ENCODE data around the gene NUDT8. TPM values are rescaled to one million over a fixed set of nuclear protein-coding genes. Genes with fewer than 3 reads are reported as not detected.

NUDT8 gene
- total RNA-seq, 2 donors from 2014 or later: 11.5 to 21.8 TPM

GRCh38 chr11:67609316-67609715 lies 20.4 kb downstream of the NUDT8 start:
- Histone ChIP-seq H3K27me3 (no peaks in the 10 kb centered on the region), H3K4me1 (peaks cover 32% of the 10 kb centered on the region), H3K27ac (no peak overlapping the region), H3K36me3 (replicated peaks in 1 of 2; ENCODE audit: insufficient read depth in 1 of 2, low read depth in 2 of 2) (peaks cover 0 to 16% of the 10 kb centered on the region in 2 donors), H3K4me3 (no peak overlapping the region), H3K9me3 (no peaks in the 10 kb centered on the region)
- intact Hi-C loops (cut with DNase I): no loop called here
- 60 to 88% methylated on average over 1 to 10 of the region's 10 CpGs for WGBS, 2 donors
- DNase-seq: peak in 1 of 4 donors; percentile 12
- TF ChIP-seq CTCF (IDR thresholded peaks at IDR 0.05) (no peak), POLR2A (IDR thresholded peaks at IDR 0.05) (no peak)
- no peak for ATAC-seq

- Histone ChIP-seq H3K27me3 (no peaks in the 10 kb centered on the region), H3K4me1 (peaks cover 24% of the 10 kb centered on the region), H3K9me3 (no peaks in the 10 kb centered on the region), H3K4me3 (no peak overlapping the region), H3K27ac (no peak overlapping the region), H3K36me3 (replicated peaks in 1 of 2; ENCODE audit: insufficient read depth in 1 of 2, low read depth in 2 of 2) (peaks cover 0 to 16% of the 10 kb centered on the region in 2 donors)
- peak in 1 of 4 donors; percentile 13 for DNase-seq
- TF ChIP-seq POLR2A (IDR thresholded peaks at IDR 0.05) (no peak), CTCF (IDR thresholded peaks at IDR 0.05) (no peak)
- ATAC-seq: no peak
- WGBS, 2 donors: 84 to 92% methylated on average over 7 to 8 of the region's 8 CpGs
- intact Hi-C loops (cut with DNase I): no loop called here
These were observed 21.3 kb downstream of the NUDT8 start for GRCh38 chr11:67608486-67608885.

- WGBS, 2 donors: 14 to 19% methylated on average over 9 of the region's 9 CpGs
- H3K9me3 ChIP-seq: no peaks in the 10 kb centered on the region
- H3K4me3 ChIP-seq: peak overlapping the region; percentile 75 to 98
- TF ChIP-seq POLR2A (IDR thresholded peaks at IDR 0.05) (no peak), CTCF (IDR thresholded peaks at IDR 0.05) (no peak)
- intact Hi-C loops (cut with DNase I): no loop called here
- DNase-seq (peak in 1 of 4 donors; percentile 14), ATAC-seq (no peak)
- H3K27ac ChIP-seq: peak overlapping the region in 3 of 4 donors; percentile 67 to 85 (median 79)
- peaks cover 0 to 15% of the 10 kb centered on the region in 2 donors for H3K36me3 ChIP-seq (replicated peaks in 1 of 2; ENCODE audit: insufficient read depth in 1 of 2, low read depth in 2 of 2)
- no peaks in the 10 kb centered on the region for H3K27me3 ChIP-seq
- peaks cover 23% of the 10 kb centered on the region for H3K4me1 ChIP-seq
These were observed 22.2 kb downstream of the NUDT8 start for GRCh38 chr11:67607507-67607906.

- Histone ChIP-seq H3K9me3 (no peaks in the 10 kb centered on the region), H3K4me3 (peak within 1 kb of the TSS; percentile 75 to 98), H3K36me3 (replicated peaks in 1 of 2; ENCODE audit: insufficient read depth in 1 of 2, low read depth in 2 of 2) (peaks cover 0 to 13% of the 10 kb centered on the region in 2 donors), H3K4me1 (peaks cover 23% of the 10 kb centered on the region), H3K27me3 (no peaks in the 10 kb centered on the region), H3K27ac (peak within 1 kb of the TSS; percentile 59 to 85 (median 73))
- WGBS, 2 donors: 0% methylated on average over 2 to 43 of the region's 69 CpGs
- DNase-seq: peak; percentile 97 to 98 (median 98)
- peak; percentile 63 to 86 (median 81) for TF ChIP-seq POLR2A (IDR thresholded peaks at IDR 0.05)
- TF ChIP-seq CTCF (IDR thresholded peaks at IDR 0.05): peak; percentile 59 to 95 (median 84)
- peak; percentile 99 for ATAC-seq
- intact Hi-C loops (cut with DNase I): no loop called here
These were observed 23.0 kb downstream of the NUDT8 start, which contains the start of gene NDUFV1 for GRCh38 chr11:67606492-67607295. TSS of gene NDUFV1 (plus strand) at chr11:67606936. CDS start at chr11:67607005, 69 bp downstream.
